Adrenal gland (tissue), 19 donors: Measurements from ENCODE around the gene SYNGR4. TPM values are rescaled to one million over a fixed set of nuclear protein-coding genes. Genes with fewer than 3 reads are reported as not detected.
"Not testable (repeated sequence)": the region's sequence is repeated elsewhere in the genome, so short reads cannot be mapped to it uniquely, and the experiment has no call there.

ENCODE experiments used
- DNase-seq, 7 donors: peaks; one replicate each; pipeline ENCODE4 v3.0.0-alpha.2; 2019 to 2020
- H3K27ac ChIP-seq, 5 donors: fragments of 200-600 bp; sonication (generic) in 4 of 5; 1 replicate in 3 of 5; 2 replicates in 2 of 5; pipeline versions ENCODE4 v1.5.1 to v1.8.0; 2016 to 2020; ENCODE audit warnings: mild to moderate bottlenecking in 1 of 5
- H3K27me3 ChIP-seq: fragments of 200-600 bp; 2 replicates; pipeline ENCODE4 v1.8.0; 2021
- H3K36me3 ChIP-seq, 2 donors: fragments of 200-600 bp; replicated peaks in 1 of 2; 1 replicate in 1 of 2; 2 replicates in 1 of 2; pipeline versions ENCODE4 v1.5.1 to v1.8.0; 2018 to 2022
- H3K4me1 ChIP-seq, 2 donors: fragments of 200-600 bp; replicated peaks in 1 of 2; 1 replicate in 1 of 2; 2 replicates in 1 of 2; pipeline versions ENCODE4 v1.5.1 to v1.8.0; 2018 to 2021
- H3K4me3 ChIP-seq, 4 donors: fragments of 200-600 bp; sonication (generic) in 3 of 4; one replicate each; pipeline ENCODE4 v1.5.1; 2016 to 2018
- H3K9me3 ChIP-seq, 3 donors: fragments of 200-600 bp; sonication (generic) in 1 of 3; replicated peaks in 1 of 3; 1 replicate in 2 of 3; 2 replicates in 1 of 3; pipeline versions ENCODE4 v1.5.1 to v1.8.0; 2016 to 2021
- CTCF ChIP-seq, 6 experiments: fragments of 450-650 bp in 4 of 6; fragments of 200-600 bp in 2 of 6; sonication (generic) in 1 of 6; IDR thresholded peaks; 1 replicate in 5 of 6; 2 replicates in 1 of 6; pipeline versions ENCODE4 v1.5.1 to v1.8.0; 2016 to 2021; ENCODE audit warnings: antibody characterized with exemption in 6 of 6, mild to moderate bottlenecking in 2 of 6, moderate library complexity in 1 of 6
- POLR2A ChIP-seq, 2 donors: fragments of 450-650 bp; IDR thresholded peaks; one replicate each; pipeline ENCODE4 v1.6.1; 2017; ENCODE audit warnings: antibody characterized with exemption in 2 of 2, mild to moderate bottlenecking in 2 of 2, moderate library complexity in 1 of 2
- WGBS, 4 donors: extraction: QIAGEN DNeasy Blood & Tissue Kit in 2 of 4; methylation state at CpG; one replicate each; pipeline versions ENCODE4 v1.1.5 to v1.1.7; 2013 to 2017; 5-methylcytosine and 5-hydroxymethylcytosine counted together
- intact Hi-C, 2 donors: fragments of 100-400 bp; cut with DNase I; formaldehyde crosslinking; loops; one replicate each; pipeline versions ENCODE4 v1.14.1 to v1.15.0; 2022 to 2023
- long read RNA-seq, 10 donors: library from polyadenylated mRNA in 3 of 10; unstranded in 2 of 10; stranded (forward) in 1 of 10; transcript quantifications; one replicate each; pipeline ENCODE4 v2.0.0 and lab custom pipeline, GENCODE V29; 2021 to 2026
- polyA plus RNA-seq, 3 donors: library from polyadenylated mRNA; stranded (reverse); fragments of 200-250 nt in 2 of 3; fragments of 350-450 nt in 1 of 3; fragmentation: Illumina TruSeq in 1 of 3; extraction: RNeasy Lipid Tissue Mini Kit (QIAGEN cat#74804) in 1 of 3; gene quantifications; one replicate each; pipeline ENCODE4 v1.2.3, GENCODE V29; 2013 to 2014
- total RNA-seq, 9 donors: library from RNA; depleted of rRNA in 4 of 9; stranded (reverse); fragments of >200 nt in 4 of 9; fragments of 120-200 nt in 1 of 9; fragmentation: NEBNext Ultra II Directional in 1 of 9; extraction: Animal tissue kit (Norgen Biotek cat#: 25700) in 1 of 9; gene quantifications; one replicate each; pipeline versions ENCODE4 v1.1.0 to v1.2.4, GENCODE V29; 2013 to 2023
- donor health status: healthy with polysubstance abuse.
- donor health status: Bipolar disorder and iron deficiency.
- donor health status: DM: yes; HTN: yes; CAD: no.
- donor health status: DM: no; HTN: no; CAD: no.
- donor health status: DM: no; HTN: no; CAD: no.
- donor health status: DM: yes; HTN: yes; CAD: no.

The SYNGR4 gene
- total RNA-seq (not detected), polyA plus RNA-seq (under 1 TPM in 1 of 3 donors, not detected in 2; 0.13 TPM)
- long read RNA-seq, donor 1, result 0 reads
- long read RNA-seq, donor 2, result 0 reads
- long read RNA-seq, donor 3, result 0 reads
- long read RNA-seq, donor 4, result 0 reads
- long read RNA-seq, donor 5, result 0 reads
- long read RNA-seq, donor 6, result 0 reads
- long read RNA-seq, donor 7, partial matches to known transcripts, result 172 of 172 reads
- long read RNA-seq, donor 7, other reads (novel, unspliced or antisense), result 0 of 172 reads
- long read RNA-seq, donor 8, partial matches to known transcripts, result 37 of 165 reads
- long read RNA-seq, donor 8, other reads (novel, unspliced or antisense), result 128 of 165 reads
- long read RNA-seq, donor 9, result 0 reads
- long read RNA-seq, donor 10, result 0 reads

DNA sequence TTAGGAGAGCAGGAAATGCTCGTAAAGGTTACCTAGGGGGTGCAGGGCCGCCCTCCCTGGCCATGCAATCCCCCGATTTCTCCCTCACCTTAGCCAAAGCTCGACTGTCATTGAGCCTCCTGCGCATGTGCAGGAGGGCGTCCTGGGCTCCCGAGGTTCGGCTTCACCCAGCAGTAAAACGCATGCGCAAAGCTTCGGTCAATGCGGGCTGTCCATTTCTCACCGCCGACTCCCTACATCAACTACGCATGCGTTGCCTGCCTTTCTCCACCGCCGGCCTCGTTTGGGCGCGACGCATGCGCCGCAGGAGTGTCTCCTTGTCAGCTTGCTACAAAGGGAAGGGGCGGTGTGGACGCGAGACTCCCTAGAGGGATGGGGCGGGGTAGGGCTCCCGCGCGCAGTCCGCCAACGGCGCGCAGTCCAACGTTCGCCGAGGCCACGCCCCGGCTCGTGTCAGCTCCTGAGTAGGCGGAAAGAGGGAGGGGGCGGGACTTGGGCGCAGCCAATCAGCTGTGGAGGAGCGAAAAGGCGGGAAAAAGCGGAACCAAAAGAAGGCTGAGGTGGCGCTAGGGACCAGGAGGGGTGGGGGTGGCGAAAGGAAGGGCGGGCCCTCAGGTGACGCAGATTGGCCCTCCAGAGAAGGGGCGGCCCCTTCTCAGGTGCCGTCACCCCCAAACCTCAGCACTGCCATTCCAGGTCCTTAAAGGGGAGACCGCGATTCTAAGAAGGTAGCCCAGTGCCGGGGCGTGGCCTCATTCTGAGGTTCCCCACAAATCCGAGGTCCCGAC, at the start of gene SYNGR4, which contains the start of gene TMEM143:
Gene SYNGR4, plus strand, starts transcription at position 558 of the 788 bp plus-strand sequence. CDS start 1,476 bp downstream, outside the sequence.
Gene TMEM143, minus strand, starts transcription at position 131 of the 788 bp plus-strand sequence. Its CDS starts 20 bp downstream, at position 111.
- H3K36me3 ChIP-seq, result no peaks in the 10 kb centered on the region
- 0 to 1% (median 0%) methylated on average over 13 to 59 of the region's 59 CpGs for WGBS, 4 donors
- H3K27me3 ChIP-seq, result no peaks in the 10 kb centered on the region
- TF ChIP-seq CTCF (IDR thresholded peaks at IDR 0.05), result no peak
- TF ChIP-seq POLR2A (IDR thresholded peaks at IDR 0.05), result peak; percentile 32 to 65
- peak within 1 kb of the TSS; percentile 3 to 81 (median 32) for H3K4me3 ChIP-seq
- peak within 1 kb of the TSS; percentile 87 to 95 (median 92) for H3K27ac ChIP-seq
- DNase-seq, result peak; percentile 98 to 100 (median 99)
- H3K4me1 ChIP-seq, result peaks cover 4 to 8% of the 10 kb centered on the region in 2 donors
- intact Hi-C loops, result no loop called here
- H3K9me3 ChIP-seq, result no peaks in the 10 kb centered on the region

GRCh38 chr19:48315712-48316111, 48.5 kb upstream of the SYNGR4 start:
- WGBS, 4 donors, result 74 to 81% (median 75%) methylated on average over 7 of the region's 7 CpGs
- peaks cover 5 to 15% of the 10 kb centered on the region in 2 donors for H3K4me1 ChIP-seq
- H3K27me3 ChIP-seq, result no peaks in the 10 kb centered on the region
- H3K9me3 ChIP-seq, result no peaks in the 10 kb centered on the region
- H3K4me3 ChIP-seq, result no peak overlapping the region
- no peak for TF ChIP-seq CTCF (IDR thresholded peaks at IDR 0.05)
- no peak for TF ChIP-seq POLR2A (IDR thresholded peaks at IDR 0.05)
- no peak for DNase-seq
- H3K36me3 ChIP-seq, result no peaks in the 10 kb centered on the region
- no peak overlapping the region for H3K27ac ChIP-seq
- intact Hi-C loops, result loop anchor here in 1 of 2 donors (10.0 kb wide), 1 partner anchor 269 kb away; no protein-coding TSS in a partner anchor

DNA sequence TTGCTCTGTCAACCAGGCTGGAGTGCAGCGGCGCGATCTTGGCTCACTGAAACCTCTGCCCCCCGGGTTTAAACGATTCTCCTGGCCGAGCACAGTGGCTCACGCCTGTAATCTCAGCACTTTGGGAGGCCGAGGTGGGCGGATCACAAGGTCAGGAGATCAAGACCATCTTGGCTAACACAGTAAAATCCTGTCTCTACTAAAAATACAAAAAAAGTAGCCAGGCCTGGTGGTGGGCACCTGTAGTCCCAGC, 46.5 kb upstream of the SYNGR4 start:
- H3K27me3 ChIP-seq, H3K36me3 ChIP-seq, H3K4me3 ChIP-seq, H3K9me3 ChIP-seq, DNase-seq: not testable (repeated sequence)
- Histone ChIP-seq H3K27ac (peak overlapping the region in 1 of 5 donors; percentile 37), H3K4me1 (peaks cover 13 to 29% of the 10 kb centered on the region in 2 donors)
- intact Hi-C loops, result loop anchor here in 1 of 2 donors (10.0 kb wide), 1 partner anchor 267 kb away; no protein-coding TSS in a partner anchor
- 41 to 51% (median 47%) methylated on average over 9 of the region's 9 CpGs for WGBS, 4 donors

DNA sequence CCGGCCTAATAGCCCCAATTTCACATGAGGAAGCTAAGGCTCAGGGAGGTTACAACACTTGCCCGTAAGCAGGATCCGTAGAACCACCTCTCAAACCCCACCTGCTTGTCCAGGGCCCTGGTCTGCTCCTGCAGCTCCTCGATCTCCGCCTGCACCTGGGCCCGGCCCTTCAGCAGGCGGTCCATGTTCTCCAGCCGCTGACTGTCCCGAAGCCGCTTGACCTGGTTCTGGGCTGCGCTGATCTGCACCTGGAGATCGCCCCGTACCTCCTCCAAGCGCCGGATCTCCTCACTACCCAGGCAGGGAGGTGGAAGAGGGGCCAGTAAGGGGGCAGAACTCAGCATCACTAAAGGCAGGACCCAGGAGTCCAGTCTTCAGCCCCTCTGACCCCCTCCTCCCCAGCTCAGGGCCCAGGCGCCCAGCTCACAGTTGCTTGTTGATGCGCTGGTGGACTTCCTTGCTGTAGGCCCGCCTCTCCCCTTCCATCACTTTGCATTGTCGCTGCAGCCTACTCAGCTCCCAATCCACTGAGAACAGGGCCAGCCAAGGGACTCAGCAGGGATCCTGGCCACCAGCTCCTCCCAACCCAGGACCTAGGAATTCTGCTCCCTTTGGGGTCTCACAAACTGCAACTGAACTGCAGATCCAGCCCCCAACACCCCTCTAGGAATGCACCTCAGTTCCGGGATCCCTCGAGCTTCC, 45.7 kb upstream of the SYNGR4 start:
- peaks cover 13 to 31% of the 10 kb centered on the region in 2 donors for H3K4me1 ChIP-seq
- no peaks in the 10 kb centered on the region for H3K27me3 ChIP-seq
- TF ChIP-seq CTCF (IDR thresholded peaks at IDR 0.05) (no peak), POLR2A (IDR thresholded peaks at IDR 0.05) (no peak)
- intact Hi-C loops, result loop anchor here in 1 of 2 donors (10.0 kb wide), 1 partner anchor 266 kb away; no protein-coding TSS in a partner anchor
- DNase-seq, result no peak
- 94 to 97% (median 95%) methylated on average over 19 to 21 of the region's 21 CpGs for WGBS, 4 donors
- H3K27ac ChIP-seq, result no peak overlapping the region
- H3K9me3 ChIP-seq, result no peaks in the 10 kb centered on the region
- no peaks in the 10 kb centered on the region for H3K36me3 ChIP-seq
- no peak overlapping the region for H3K4me3 ChIP-seq
